ENCODE results near the gene GNB1L. TPM values are rescaled to one million over a fixed set of nuclear protein-coding genes. Genes with fewer than 3 reads are reported as not detected.

The GNB1L gene
- total and polyA plus RNA-seq, 7 experiments from 2014 or later = 4.2 to 20.8 (median 10.6) TPM

- no peak for DNase-seq
- Mint-ChIP-seq H3K4me1 (peaks cover 6 to 24% (median 13%) of the 10 kb centered on the region in 7 donors), H3K4me3 (no peak overlapping the region), H3K27ac (no peak overlapping the region), H3K27me3 (peaks cover 26 to 50% (median 38%) of the 10 kb centered on the region in 5 donors), H3K36me3 (no peaks in the 10 kb centered on the region), H3K9me3 (no peaks in the 10 kb centered on the region)
- Histone ChIP-seq H3K27ac (ENCODE audit: low read depth, low read length) (no peak overlapping the region), H3K27me3 (ENCODE audit: control insufficient read depth in 2 of 2, insufficient read depth in 2 of 2, low read length in 2 of 2) (peaks cover 0 to 11% of the 10 kb centered on the region in 2 donors), H3K4me3 (ENCODE audit: low read length) (no peak overlapping the region), H3K9me3 (ENCODE audit: control insufficient read depth in 2 of 3, low read length in 3 of 3) (no peaks in the 10 kb centered on the region), H3K36me3 (ENCODE audit: control insufficient read depth in 2 of 3, insufficient read depth in 3 of 3, low read length in 3 of 3) (no peaks in the 10 kb centered on the region), H3K4me1 (ENCODE audit: control insufficient read depth in 2 of 2, insufficient read depth in 2 of 2, low read length in 2 of 2) (peaks cover 8 to 16% of the 10 kb centered on the region in 2 donors)
- CTCF ChIA-PET = no interaction called here
- intact Hi-C loops (cut with micrococcal nuclease) = no loop called here
- ATAC-seq = no peak
- POLR2A ChIA-PET = no interaction called here
These were observed 101.4 kb downstream of the GNB1L start for GRCh38 chr22:19753090-19753842.

DNA sequence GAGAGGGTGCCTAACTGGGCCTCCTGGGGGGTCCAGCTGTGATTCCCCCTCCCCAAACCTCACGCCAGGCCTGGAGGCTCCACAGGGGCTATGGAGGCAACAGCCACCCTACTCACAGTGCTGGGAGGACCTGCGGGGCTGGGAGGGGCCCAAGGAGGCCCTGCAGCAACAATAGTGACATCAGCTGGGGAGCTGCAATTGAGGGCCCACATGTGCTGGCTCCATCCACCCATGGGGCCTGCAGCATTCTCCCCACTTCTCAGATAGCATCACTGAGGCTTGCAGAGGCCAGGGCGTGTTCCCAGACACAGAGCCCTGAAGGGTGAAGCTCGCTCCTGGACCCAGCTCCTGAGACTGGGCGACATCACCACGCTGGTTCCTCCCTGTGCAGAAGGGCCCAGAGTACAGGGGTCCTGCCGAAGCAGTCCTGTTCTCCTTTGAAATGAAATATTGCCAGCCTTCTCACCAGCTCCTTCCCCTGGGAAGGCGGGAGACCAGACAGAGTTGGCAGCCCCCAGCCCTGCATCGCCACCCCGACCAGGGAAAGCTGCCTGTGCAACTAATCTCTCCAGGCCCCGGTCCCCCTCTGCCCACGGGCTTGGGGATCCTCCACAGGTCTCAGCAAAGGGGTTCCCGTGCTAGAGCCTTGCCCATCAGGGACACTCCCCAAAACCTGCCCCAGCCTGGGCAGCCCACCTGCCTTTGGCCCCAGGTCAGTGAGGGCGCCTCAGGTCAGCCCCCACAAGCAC is 103.0 kb downstream of the GNB1L start:
- H3K27me3 ChIP-seq (ENCODE audit: control insufficient read depth in 2 of 2, insufficient read depth in 2 of 2, low read length in 2 of 2) = peaks cover 0 to 11% of the 10 kb centered on the region in 2 donors
- ATAC-seq (no peak), DNase-seq (no peak)
- no peak overlapping the region for H3K4me3 ChIP-seq (ENCODE audit: low read length)
- H3K27ac ChIP-seq (ENCODE audit: low read depth, low read length) = no peak overlapping the region
- intact Hi-C loops (cut with micrococcal nuclease) = no loop called here
- no peak overlapping the region for H3K4me3 Mint-ChIP-seq
- peaks cover 0 to 11% (median 9%) of the 10 kb centered on the region in 7 donors for H3K4me1 Mint-ChIP-seq
- peaks cover 17 to 37% (median 28%) of the 10 kb centered on the region in 5 donors for H3K27me3 Mint-ChIP-seq
- H3K27ac Mint-ChIP-seq = no peak overlapping the region
- ChIA-PET CTCF (no interaction called here), POLR2A (no interaction called here)
- peaks cover 5 to 12% of the 10 kb centered on the region in 2 donors for H3K4me1 ChIP-seq (ENCODE audit: control insufficient read depth in 2 of 2, insufficient read depth in 2 of 2, low read length in 2 of 2)
- H3K36me3 ChIP-seq (ENCODE audit: control insufficient read depth in 2 of 3, insufficient read depth in 3 of 3, low read length in 3 of 3) = no peaks in the 10 kb centered on the region
- H3K9me3 ChIP-seq (ENCODE audit: control insufficient read depth in 2 of 3, low read length in 3 of 3) = no peaks in the 10 kb centered on the region
- no peaks in the 10 kb centered on the region for H3K36me3 Mint-ChIP-seq
- H3K9me3 Mint-ChIP-seq = no peaks in the 10 kb centered on the region

DNA sequence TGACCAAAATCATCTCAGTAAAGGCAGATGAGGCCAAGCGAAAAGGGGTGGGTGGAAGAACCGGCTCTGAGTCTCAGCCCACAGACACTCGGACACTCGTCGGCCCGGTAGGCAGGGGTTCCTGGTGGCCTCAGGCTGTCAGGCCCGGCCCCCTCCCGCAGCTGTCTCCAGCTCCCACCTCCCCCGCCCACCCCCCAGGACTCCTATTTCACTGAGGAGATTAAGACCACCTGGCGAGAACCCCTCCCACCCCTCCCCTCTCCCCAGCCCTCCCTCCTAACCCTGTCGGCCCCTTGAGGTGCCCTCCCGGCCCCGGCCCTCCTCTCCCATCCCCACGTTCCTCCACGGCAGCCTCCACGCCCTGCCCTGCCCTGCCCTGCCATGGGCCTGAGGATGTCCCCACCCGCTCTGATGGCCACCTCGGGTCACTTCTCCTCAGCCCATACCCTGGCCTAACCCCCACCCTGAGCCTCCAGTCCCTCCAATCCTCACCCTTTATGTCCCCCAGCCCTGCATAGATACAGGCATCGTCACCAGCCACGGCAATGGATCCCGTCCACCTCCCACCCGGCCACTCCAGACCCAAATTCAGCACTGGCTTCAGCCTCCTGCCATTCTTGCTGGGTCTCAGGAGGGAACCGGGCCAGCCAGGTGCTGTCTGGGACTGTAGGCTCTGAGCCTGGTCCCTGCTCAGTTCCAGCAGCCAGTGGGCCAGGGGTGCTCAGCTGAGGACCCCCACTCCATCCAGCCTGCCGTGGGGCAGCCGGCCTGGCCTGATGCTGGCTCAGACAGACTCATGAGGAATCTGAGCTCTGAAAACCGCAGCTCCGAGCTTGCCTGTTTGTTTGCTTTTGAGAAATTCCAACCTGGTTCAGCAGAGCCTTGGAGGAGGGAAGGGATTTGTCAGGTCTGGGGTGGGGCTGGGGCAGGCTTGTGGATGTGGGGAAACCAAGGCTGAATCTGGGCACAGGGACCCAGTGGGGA is 103.9 kb downstream of the GNB1L start:
- DNase-seq = no peak
- no peak for ATAC-seq
- Mint-ChIP-seq H3K36me3 (no peaks in the 10 kb centered on the region), H3K27ac (no peak overlapping the region), H3K27me3 (peaks cover 10 to 29% (median 22%) of the 10 kb centered on the region in 5 donors), H3K4me1 (peaks cover 0 to 3% (median 2%) of the 10 kb centered on the region in 7 donors), H3K4me3 (no peak overlapping the region), H3K9me3 (no peaks in the 10 kb centered on the region)
- Histone ChIP-seq H3K4me3 (ENCODE audit: low read length) (no peak overlapping the region), H3K9me3 (ENCODE audit: control insufficient read depth in 2 of 3, low read length in 3 of 3) (no peaks in the 10 kb centered on the region), H3K4me1 (ENCODE audit: control insufficient read depth in 2 of 2, insufficient read depth in 2 of 2, low read length in 2 of 2) (peaks cover 0 to 5% of the 10 kb centered on the region in 2 donors), H3K27me3 (ENCODE audit: control insufficient read depth in 2 of 2, insufficient read depth in 2 of 2, low read length in 2 of 2) (peaks cover 0 to 6% of the 10 kb centered on the region in 2 donors), H3K27ac (ENCODE audit: low read depth, low read length) (no peak overlapping the region), H3K36me3 (ENCODE audit: control insufficient read depth in 2 of 3, insufficient read depth in 3 of 3, low read length in 3 of 3) (no peaks in the 10 kb centered on the region)
- ChIA-PET CTCF (no interaction called here), POLR2A (no interaction called here)
- intact Hi-C loops (cut with micrococcal nuclease) = no loop called here

GRCh38 chr22:19749876-19750275 is 104.8 kb downstream of the GNB1L start:
- H3K9me3 ChIP-seq (ENCODE audit: control insufficient read depth in 2 of 3, low read length in 3 of 3) = no peaks in the 10 kb centered on the region
- Mint-ChIP-seq H3K36me3 (no peaks in the 10 kb centered on the region), H3K27me3 (peaks cover 7 to 21% (median 19%) of the 10 kb centered on the region in 5 donors), H3K27ac (no peak overlapping the region), H3K4me1 (peaks cover 0 to under 1% (median 0%) of the 10 kb centered on the region in 7 donors), H3K4me3 (no peak overlapping the region), H3K9me3 (no peaks in the 10 kb centered on the region)
- intact Hi-C loops (cut with micrococcal nuclease) = no loop called here
- H3K27me3 ChIP-seq (ENCODE audit: control insufficient read depth in 2 of 2, insufficient read depth in 2 of 2, low read length in 2 of 2) = peaks cover 0 to 3% of the 10 kb centered on the region in 2 donors
- ATAC-seq (no peak), DNase-seq (no peak)
- POLR2A ChIA-PET = no interaction called here
- H3K4me3 ChIP-seq (ENCODE audit: low read length) = no peak overlapping the region
- no peak overlapping the region for H3K27ac ChIP-seq (ENCODE audit: low read depth, low read length)
- CTCF ChIA-PET = interaction anchor here (1.3 kb wide), 1 partner anchor 147 kb away, joined by 3 read pairs; no protein-coding TSS in a partner anchor
- no peaks in the 10 kb centered on the region for H3K4me1 ChIP-seq (ENCODE audit: control insufficient read depth in 2 of 2, insufficient read depth in 2 of 2, low read length in 2 of 2)
- no peaks in the 10 kb centered on the region for H3K36me3 ChIP-seq (ENCODE audit: control insufficient read depth in 2 of 3, insufficient read depth in 3 of 3, low read length in 3 of 3)

DNA sequence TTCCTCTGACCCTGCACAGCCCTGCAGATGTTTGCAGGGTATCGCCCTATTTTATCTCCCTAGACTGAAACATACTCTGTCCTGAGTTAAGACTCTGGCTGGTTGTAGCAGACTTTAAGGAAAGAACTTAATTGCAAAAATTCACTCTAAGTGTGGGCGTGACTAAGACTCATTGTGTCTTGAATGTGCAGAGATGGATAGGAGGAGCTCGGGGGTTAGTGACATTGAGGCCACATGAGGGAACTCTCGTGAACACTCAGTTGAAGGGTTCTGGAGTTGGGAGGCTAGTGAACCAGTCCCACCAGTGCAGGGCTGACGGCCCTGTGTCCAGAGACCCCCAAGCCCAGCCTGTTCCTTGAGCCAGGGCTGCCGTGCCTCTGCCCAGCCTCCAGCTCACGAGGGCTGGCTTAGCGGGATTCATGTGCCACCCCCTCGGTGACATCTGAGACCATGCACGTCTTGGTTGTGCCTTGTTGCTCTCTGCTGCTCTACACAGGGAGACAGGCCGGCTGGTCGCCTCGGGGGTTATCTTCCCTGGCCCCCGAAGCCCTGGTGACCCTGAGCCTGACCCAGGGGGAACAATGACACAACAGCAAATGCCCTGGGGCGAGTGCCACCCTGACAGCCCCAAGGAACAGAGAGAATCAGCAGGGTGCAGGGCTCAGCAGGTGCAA is 105.5 kb downstream of the GNB1L start:
- DNase-seq (no peak), ATAC-seq (no peak)
- H3K36me3 Mint-ChIP-seq = no peaks in the 10 kb centered on the region
- Histone ChIP-seq H3K4me1 (ENCODE audit: control insufficient read depth in 2 of 2, insufficient read depth in 2 of 2, low read length in 2 of 2) (no peaks in the 10 kb centered on the region), H3K9me3 (ENCODE audit: control insufficient read depth in 2 of 3, low read length in 3 of 3) (no peaks in the 10 kb centered on the region), H3K36me3 (ENCODE audit: control insufficient read depth in 2 of 3, insufficient read depth in 3 of 3, low read length in 3 of 3) (no peaks in the 10 kb centered on the region), H3K27me3 (ENCODE audit: control insufficient read depth in 2 of 2, insufficient read depth in 2 of 2, low read length in 2 of 2) (no peaks in the 10 kb centered on the region), H3K27ac (ENCODE audit: low read depth, low read length) (no peak overlapping the region), H3K4me3 (ENCODE audit: low read length) (no peak overlapping the region)
- POLR2A ChIA-PET = no interaction called here
- H3K4me1 Mint-ChIP-seq = peaks cover 0 to 3% (median 0%) of the 10 kb centered on the region in 7 donors
- H3K27ac Mint-ChIP-seq = peak overlapping the region in 1 of 9 donors; percentile 59
- peaks cover 4 to 13% (median 11%) of the 10 kb centered on the region in 5 donors for H3K27me3 Mint-ChIP-seq
- no peak overlapping the region for H3K4me3 Mint-ChIP-seq
- H3K9me3 Mint-ChIP-seq = no peaks in the 10 kb centered on the region
- intact Hi-C loops (cut with micrococcal nuclease) = no loop called here
- CTCF ChIA-PET = interaction anchor here (1.3 kb wide), 1 partner anchor 148 kb away, joined by 3 read pairs; no protein-coding TSS in a partner anchor

DNA sequence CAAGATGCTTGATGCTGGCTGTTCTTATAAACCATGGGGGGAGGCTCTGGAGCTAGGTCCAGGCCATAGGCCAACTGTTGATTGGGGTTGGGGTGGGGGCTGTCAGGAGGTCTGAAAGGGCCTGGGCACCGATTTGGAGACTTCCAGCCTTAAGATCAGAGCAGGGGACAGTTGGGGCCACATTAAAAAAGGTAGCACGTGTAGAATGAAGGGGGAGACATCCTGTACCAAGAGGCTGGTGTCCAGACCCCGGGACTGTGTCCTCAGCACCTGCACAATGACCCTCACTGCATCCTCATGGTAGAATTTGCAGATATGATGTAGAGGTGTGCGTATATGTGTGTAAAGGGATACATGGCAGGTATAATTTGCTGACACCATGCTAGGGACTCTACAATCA is 106.5 kb downstream of the GNB1L start:
- Mint-ChIP-seq H3K9me3 (no peaks in the 10 kb centered on the region), H3K27ac (no peak overlapping the region), H3K4me1 (peaks cover 0 to 3% (median 0%) of the 10 kb centered on the region in 7 donors), H3K27me3 (peaks cover 0 to 7% (median 6%) of the 10 kb centered on the region in 5 donors), H3K4me3 (no peak overlapping the region), H3K36me3 (no peaks in the 10 kb centered on the region)
- Histone ChIP-seq H3K27ac (ENCODE audit: low read depth, low read length) (no peak overlapping the region), H3K27me3 (ENCODE audit: control insufficient read depth in 2 of 2, insufficient read depth in 2 of 2, low read length in 2 of 2) (no peaks in the 10 kb centered on the region), H3K9me3 (ENCODE audit: control insufficient read depth in 2 of 3, low read length in 3 of 3) (no peaks in the 10 kb centered on the region), H3K4me1 (ENCODE audit: control insufficient read depth in 2 of 2, insufficient read depth in 2 of 2, low read length in 2 of 2) (no peaks in the 10 kb centered on the region), H3K36me3 (ENCODE audit: control insufficient read depth in 2 of 3, insufficient read depth in 3 of 3, low read length in 3 of 3) (no peaks in the 10 kb centered on the region), H3K4me3 (ENCODE audit: low read length) (no peak overlapping the region)
- intact Hi-C loops (cut with micrococcal nuclease) = no loop called here
- ChIA-PET POLR2A (no interaction called here), CTCF (no interaction called here)
- ATAC-seq (no peak), DNase-seq (no peak)
